HG03103 (cell line): ENCODE measurements around the gene AURKA.

Source experiments
- ATAC-seq: cut with Tn5 transposase; IDR thresholded peaks from one replicate; pipeline ENCODE4 v1.9.1; 2021; ENCODE audit warnings: low read depth; ENCODE audit not compliant: unreplicated experiment

AURKA gene

GRCh38 chr20:56392132-56392880, at the start of gene AURKA, which contains the start of gene CSTF1:
TSS of gene AURKA (minus strand) at chr20:56392215. CDS start at chr20:56388197, 4,018 bp downstream.
TSS of gene CSTF1 (plus strand) at chr20:56392645. CDS start at chr20:56395553, 2,908 bp downstream.
- ATAC-seq, result peak; percentile 94

DNA sequence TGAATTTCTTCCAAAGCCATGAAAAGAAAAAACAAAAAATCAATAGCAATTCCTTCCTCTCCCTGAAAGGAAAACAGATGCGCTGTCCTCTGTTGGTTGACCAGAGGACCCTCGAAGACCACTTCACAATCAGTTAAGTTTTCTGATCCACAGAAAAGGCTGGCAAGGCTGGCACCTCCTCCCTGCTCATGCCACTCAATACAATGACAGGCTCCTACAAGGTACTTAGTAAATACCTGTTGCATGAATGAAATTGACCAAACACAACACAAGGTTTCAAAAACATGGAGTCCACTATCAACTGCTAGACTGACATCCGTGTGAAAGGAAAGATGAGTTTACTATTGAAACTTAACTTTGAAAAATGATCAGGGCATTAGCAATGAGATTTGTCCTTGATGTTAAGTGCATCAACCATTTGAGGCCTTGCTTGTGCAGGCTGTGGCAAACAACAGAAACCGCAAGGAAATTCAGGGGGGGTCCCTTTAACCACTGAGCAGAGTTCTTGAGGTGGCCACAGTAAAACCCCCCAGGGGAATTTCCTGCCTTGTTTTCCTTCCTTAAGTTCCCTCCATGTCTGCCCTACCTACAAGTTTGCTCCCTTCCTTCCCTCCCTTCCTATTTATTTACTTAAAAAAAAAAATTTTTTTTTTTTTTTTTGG, 48.5 kb upstream of the AURKA start:
- peak; percentile 68 for ATAC-seq

DNA sequence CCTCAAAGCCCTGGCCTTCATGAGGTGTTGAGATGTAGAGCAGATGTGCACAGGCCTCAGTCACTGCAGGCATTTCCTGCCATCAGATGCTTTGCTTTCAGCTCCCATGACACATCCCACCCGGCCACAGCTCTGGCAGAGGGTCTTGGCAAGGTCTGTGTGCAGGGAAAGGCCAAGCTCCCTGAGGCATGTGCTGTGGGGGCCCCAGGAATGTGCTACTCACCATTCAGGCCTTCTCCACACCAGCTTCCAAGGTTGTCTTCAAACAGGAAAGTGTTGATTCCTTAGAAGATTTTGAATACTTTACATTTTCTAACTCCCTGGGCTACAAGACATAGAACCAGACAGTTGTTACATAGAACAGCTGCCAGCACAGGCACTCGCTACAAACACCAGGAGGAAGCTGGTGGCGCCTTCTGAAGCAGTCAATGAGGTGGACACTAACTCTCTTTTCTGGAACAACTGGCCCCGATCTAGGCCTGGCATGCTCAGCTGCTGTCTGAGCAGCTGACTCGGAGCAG, 47.8 kb upstream of the AURKA start:
- no peak for ATAC-seq

DNA sequence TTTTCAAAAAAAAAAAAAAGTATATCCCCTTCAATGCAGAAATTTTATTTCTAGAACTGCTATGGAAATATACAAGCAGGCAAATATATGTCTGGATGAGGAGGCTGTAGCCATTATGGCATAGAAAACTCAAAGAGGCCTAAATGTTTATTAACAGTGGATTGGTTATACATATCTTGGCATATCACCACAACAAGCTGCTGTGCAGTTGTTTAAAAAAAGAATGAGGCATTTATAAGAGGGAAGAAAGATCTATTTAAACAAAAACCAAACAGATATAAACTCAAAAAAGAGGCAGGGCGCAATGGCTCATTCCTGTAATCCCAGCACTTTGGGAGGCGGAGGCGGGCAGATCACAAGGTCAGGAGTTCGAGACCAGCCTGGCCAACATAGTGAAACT, 46.3 kb upstream of the AURKA start:
- ATAC-seq, result no peak

DNA sequence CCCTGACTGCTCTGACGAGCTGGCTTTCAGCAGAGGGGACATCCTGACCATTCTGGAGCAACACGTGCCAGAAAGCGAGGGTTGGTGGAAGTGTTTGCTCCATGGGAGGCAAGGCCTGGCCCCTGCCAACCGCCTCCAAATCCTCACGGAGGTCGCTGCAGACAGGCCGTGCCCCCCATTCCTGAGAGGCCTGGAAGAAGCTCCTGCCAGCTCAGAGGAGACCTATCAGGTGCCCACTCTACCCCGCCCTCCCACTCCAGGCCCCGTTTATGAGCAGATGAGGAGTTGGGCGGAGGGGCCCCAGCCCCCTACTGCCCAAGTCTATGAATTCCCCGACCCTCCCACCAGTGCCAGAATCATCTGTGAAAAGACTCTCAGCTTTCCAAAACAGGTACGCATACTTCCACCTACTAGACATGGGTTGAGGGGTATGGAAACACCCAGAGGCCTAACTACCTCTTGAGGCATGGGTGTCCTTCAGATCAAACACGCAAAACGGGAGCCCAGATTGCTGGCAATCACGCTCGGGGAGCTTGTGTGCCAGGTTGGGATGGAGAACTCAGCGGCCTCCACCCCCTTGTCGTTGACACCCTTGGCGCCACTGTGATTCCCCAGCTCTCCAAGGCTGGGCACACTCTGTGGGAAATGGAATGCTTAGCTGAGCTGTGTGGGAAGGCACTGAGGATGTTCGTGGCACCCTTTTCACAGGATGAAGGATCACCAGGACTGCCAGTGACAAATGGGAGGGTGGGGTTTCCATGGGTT, 45.4 kb upstream of the AURKA start:
- no peak for ATAC-seq

GRCh38 chr20:56433880-56434255, 41.9 kb upstream of the AURKA start:
- ATAC-seq, result no peak

DNA sequence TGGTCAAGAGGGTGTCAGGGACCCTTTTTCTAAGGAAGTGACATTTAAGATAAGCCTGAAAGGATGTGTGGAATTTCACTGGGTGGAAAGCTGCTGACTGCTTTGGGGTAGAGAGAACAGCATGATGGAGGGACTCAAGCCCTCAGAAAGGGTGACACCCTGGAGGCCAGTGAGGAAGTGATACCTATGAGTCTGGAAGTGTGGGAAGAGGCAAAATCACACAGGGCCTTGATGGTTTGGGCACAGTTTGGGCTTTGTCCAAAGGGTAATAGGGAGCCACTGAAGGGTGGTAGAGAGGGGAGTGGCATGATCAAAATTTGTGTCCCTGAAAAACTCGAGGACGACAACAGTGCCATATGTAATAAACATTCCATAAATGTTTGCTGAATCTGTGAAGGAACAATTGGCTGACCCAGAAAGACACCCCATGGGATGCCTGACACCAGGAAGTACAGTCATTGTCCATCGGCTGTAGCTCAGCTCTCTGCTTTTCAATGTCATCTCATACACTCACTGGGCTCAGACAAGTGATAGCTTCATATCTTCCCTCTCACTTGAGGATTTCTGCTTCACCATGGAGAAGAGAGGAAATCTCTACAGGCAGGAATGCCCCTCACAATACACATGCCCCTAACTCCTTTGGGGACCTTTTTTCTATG, 41.3 kb upstream of the AURKA start:
- no peak for ATAC-seq

- ATAC-seq, result no peak
These were observed 39.5 kb upstream of the AURKA start for GRCh38 chr20:56431471-56431870.

GRCh38 chr20:56430957-56431356, 38.9 kb upstream of the AURKA start:
- no peak for ATAC-seq

DNA sequence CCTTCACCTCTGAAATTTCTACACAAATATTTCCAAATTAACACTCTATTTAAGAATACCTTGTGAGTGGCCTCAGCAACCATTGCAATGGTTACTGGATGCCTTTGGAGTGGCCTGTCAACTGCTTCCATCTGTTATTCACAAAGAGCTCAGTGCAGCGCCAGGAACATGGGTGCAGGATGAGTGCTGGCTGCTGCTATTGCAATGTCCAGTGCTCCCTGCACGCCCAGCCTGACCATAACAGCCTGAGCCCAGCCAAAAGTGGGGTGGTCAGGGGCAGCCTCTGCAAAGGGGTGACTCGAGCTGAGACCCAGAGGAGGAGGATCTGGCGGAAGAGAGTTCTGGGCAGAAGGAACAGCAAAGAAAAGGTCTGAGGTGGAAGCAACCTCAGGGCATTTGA, 38.4 kb upstream of the AURKA start:
- no peak for ATAC-seq

DNA sequence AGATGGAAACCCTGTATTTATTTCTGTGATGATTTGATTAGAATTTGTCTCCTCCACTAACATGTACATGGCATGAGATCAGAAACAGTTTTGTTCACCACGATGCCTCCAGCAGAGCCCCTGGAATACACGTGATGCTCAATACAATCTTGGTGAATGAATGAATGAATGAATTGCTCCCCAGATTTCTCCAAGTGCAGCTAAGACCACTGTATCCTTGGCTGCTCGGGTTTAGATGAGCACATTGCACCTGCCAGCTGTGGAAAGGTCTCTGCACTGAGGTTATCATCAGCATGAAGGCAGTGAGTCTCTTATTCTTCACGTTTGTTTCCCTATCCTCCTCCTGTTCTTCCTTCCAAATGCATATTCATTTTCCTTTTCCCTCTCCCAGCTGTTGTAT, 37.9 kb upstream of the AURKA start:
- no peak for ATAC-seq

- ATAC-seq, result no peak
These were observed 37.5 kb upstream of the AURKA start for GRCh38 chr20:56429502-56429901.

DNA sequence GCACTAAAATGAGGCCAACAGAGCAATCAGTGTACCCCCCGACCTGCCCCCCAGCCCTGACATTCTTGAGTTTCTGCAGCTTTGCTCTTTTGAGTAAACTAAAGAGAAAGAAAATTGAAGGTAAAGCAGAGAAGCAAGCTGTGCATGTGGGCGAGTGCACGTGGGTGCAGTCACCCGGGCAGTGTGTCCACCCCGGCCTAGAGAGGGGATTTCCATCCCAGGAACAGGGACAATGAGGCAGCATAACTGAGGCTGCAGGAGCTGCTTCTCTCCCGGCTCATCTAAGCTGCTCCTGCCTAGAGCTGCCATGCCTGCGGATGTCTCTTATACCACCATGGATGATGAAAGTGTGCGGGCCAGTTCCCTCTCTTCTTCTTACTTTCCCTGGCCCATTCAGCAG, 36.9 kb upstream of the AURKA start:
- ATAC-seq, result no peak

DNA sequence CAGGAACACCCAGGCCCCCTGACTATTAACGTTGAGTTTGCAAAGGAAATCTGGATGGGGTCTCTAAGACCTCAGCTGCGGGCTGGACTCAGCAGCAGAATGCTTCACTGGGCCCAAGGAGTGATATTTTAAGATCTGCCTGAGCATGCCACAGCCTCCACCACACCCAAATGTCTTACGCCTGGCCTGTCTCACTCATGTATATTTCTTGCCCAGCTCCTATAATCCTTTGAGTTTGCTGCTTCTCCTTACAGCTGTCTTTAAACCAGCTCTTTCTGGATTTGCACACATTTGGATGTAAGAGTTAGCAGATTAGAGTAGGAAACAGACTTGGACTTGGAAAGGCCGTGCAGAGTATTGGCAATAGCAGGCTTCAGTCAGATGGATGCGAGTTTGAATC, 36.4 kb upstream of the AURKA start:
- no peak for ATAC-seq

DNA sequence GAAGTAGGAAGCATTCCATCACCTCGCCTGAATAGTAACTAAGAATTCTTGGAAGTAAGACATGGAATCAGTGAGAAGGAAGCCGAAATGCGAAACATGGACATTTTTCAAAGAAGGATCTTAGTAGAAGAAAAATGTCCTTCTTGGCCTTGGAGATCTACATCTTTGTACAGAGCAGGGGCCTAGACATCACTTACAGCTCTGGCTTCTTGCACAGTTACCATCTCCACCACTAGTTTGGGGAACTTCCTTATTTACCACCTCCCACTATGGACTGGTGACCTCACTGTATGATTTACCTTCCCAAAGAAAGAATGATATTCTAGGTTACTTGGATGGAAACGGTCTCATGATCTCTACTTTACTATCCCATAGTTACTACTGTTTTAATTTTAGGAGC, 35.8 kb upstream of the AURKA start:
- no peak for ATAC-seq

DNA sequence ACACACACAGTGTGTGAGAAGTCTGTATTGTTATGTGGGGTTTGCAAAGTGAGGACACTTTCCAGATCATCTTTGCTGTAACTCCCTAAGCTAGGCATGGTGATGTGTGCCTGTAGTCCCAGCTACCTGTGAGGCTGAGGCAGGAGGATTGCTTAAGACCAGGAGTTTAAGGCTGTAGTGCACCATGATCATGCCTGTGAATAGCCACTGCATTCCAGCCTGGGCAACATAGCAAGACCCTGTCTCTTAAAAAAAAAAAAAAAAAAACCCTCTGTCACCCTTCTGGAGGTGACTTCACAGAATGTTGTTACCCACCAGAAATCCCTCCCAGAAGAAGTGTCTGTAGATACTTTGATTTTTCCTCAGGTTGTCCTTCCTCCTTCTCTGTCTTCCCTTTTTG, 34.9 kb upstream of the AURKA start:
- ATAC-seq, result no peak

GRCh38 chr20:56426026-56426425, 34.0 kb upstream of the AURKA start:
- no peak for ATAC-seq

- ATAC-seq, result no peak
These were observed 32.9 kb upstream of the AURKA start for GRCh38 chr20:56424931-56425330.

DNA sequence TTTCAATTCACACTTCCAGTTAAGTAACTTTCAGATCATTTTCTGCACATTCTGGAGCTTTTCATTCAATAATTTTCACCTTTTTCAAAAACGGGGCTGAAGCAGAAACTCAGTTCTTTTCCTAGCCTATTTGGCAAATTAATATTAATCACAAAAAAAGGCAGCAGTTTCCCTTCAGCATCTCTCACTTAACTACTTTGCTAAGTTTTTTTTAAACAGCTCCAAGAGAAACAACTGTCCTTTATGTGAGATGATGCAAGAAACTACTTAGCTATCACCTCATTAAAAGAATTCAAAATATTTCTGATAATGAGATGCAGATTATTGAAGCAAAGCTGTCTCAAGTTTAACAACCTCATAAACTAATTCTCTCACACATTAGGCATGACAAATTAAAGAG, 31.9 kb upstream of the AURKA start:
- ATAC-seq, result no peak

DNA sequence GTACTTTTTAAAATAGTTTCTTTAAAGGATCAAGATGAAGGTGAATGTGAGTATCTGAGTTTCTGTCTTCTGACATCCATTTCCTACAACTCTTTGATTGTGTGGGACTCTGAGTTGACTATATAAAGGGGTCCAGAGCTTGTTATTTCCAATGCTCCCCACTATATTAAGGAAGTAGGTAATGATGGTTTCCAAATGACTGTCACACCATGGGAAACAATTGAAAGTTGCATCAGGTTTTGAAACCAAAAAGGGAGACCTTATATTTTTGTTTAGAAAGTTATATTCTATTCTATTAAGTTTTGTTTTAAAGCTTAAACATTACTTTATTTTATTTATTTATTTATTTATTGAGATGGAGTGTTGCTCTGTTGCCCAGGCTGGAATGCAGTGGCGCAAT, 31.2 kb upstream of the AURKA start:
- ATAC-seq, result no peak

- ATAC-seq, result no peak
These were observed 30.8 kb upstream of the AURKA start for GRCh38 chr20:56422824-56423189.
